Uterus (tissue), 2 donors: Measurements from ENCODE around the gene CCDC85B.

Source experiments
- POLR2A ChIP-seq, 2 donors: fragments of 450-650 bp; IDR thresholded peaks; one replicate each; pipeline ENCODE4 v1.6.1; 2016; ENCODE audit warnings: antibody characterized with exemption in 2 of 2, mild to moderate bottlenecking in 1 of 2, moderate library complexity in 1 of 2
- TF ChIP-seq, protein P1 (sequence below), 4 experiments: fragments of 200-600 bp in 2 of 4; fragments of 450-650 bp in 2 of 4; sonication (generic) in 2 of 4; IDR thresholded peaks; one replicate each; pipeline ENCODE4 v1.5.1; 2016 to 2019; ENCODE audit warnings: antibody characterized with exemption in 4 of 4, mild to moderate bottlenecking in 2 of 4, moderate library complexity in 1 of 4

DNA sequence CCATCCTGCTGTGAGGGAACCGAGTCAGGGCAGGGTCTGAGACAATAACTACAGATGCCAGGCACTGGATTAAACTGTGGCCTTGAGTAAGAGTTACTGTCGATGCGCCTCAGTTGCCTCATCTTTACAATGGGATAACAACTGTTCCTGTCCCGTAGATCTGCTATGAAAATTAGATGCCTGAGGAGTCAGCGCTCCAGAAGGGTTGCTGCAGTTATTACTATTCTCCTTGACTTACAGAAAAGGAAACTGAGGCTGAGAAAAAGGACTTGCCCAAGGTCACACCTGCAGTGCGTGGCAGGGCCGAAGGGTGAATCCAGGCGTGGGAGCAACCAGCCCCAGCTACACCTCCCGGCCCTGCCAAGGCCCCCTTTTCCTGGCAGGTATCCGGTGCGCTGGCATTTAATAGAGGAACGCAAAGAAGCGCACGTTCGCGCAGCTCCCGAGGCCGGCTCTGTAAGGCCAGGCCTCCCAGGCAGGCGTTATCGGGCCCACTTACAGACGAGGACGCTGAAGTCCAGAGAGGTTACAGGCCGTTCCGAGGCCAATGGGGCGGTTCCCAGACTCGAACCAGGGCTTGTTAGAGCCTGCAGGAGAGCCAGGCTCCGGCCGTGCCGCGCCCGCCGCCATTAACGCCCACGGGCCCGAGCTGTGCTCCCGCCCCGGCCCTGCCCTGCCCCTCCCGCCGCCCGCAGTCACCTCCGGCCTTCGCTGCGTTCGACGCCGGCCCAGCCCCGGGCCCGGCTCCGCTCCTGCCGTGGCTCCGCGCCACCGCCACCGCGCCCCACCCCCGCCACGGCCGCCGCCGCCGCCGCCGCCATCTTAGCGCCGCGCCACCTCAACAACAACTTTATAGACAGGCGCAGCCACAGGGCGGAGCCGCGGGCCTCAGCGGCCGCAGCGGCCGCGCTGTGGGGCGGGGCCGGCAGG, 28.0 kb downstream of the CCDC85B start, which contains the start of gene C11orf68:
- TF ChIP-seq, protein P1, sequence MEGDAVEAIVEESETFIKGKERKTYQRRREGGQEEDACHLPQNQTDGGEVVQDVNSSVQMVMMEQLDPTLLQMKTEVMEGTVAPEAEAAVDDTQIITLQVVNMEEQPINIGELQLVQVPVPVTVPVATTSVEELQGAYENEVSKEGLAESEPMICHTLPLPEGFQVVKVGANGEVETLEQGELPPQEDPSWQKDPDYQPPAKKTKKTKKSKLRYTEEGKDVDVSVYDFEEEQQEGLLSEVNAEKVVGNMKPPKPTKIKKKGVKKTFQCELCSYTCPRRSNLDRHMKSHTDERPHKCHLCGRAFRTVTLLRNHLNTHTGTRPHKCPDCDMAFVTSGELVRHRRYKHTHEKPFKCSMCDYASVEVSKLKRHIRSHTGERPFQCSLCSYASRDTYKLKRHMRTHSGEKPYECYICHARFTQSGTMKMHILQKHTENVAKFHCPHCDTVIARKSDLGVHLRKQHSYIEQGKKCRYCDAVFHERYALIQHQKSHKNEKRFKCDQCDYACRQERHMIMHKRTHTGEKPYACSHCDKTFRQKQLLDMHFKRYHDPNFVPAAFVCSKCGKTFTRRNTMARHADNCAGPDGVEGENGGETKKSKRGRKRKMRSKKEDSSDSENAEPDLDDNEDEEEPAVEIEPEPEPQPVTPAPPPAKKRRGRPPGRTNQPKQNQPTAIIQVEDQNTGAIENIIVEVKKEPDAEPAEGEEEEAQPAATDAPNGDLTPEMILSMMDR (IDR thresholded peaks at IDR 0.05) = no peak
- TF ChIP-seq POLR2A (IDR thresholded peaks at IDR 0.05) = peak; percentile 61 to 83
